MM.1S (cell line): Measurements from ENCODE around the gene COL5A1.

Source experiments
- DNase-seq: peaks from one replicate; pipeline ENCODE4 v3.0.0-alpha.2; 2015
- H2AFZ ChIP-seq: fragments of 300-600 bp; sonication (generic); 2 replicates; pipeline ENCODE4 v1.6.0; 2016; ENCODE audit warnings: antibody characterized with exemption, low read length
- H3F3A ChIP-seq: fragments of 300-600 bp; sonication (generic); 2 replicates; pipeline ENCODE4 v1.6.1; 2016; ENCODE audit warnings: mild to moderate bottlenecking, antibody characterized with exemption, low read length, moderate library complexity, mixed read lengths; ENCODE audit not compliant: insufficient read depth
- H3K27ac ChIP-seq: fragments of 300-600 bp; sonication (generic); 2 replicates; pipeline ENCODE4 v1.5.1; 2016; ENCODE audit warnings: mild to moderate bottlenecking, low read length
- H3K27me3 ChIP-seq: fragments of 300-600 bp; sonication (generic); replicated peaks from 2 replicates; pipeline ENCODE4 v1.6.0; 2016; ENCODE audit warnings: low read length; ENCODE audit not compliant: insufficient read depth
- H3K36me3 ChIP-seq: fragments of 300-600 bp; sonication (generic); replicated peaks from 2 replicates; pipeline ENCODE4 v1.6.1; 2016; ENCODE audit warnings: mild to moderate bottlenecking, low read length, mixed read lengths; ENCODE audit not compliant: insufficient read depth
- H3K4me1 ChIP-seq: fragments of 300-600 bp; sonication (generic); 2 replicates; pipeline ENCODE4 v1.6.1; 2016; ENCODE audit warnings: low read length, mixed read lengths
- H3K4me2 ChIP-seq: fragments of 300-600 bp; sonication (generic); 2 replicates; pipeline ENCODE4 v1.6.0; 2016; ENCODE audit warnings: low read depth, low read length
- H3K4me3 ChIP-seq: fragments of 300-600 bp; sonication (generic); 2 replicates; pipeline ENCODE4 v1.5.1; 2016; ENCODE audit warnings: low read length, mixed read lengths
- H3K79me2 ChIP-seq: fragments of 300-600 bp; sonication (generic); 2 replicates; pipeline ENCODE4 v1.6.1; 2016; ENCODE audit warnings: mixed run types, low read length, mixed read lengths
- H3K9ac ChIP-seq: fragments of 300-600 bp; sonication (generic); 2 replicates; pipeline ENCODE4 v1.6.1; 2016; ENCODE audit warnings: low read length, mixed read lengths
- H3K9me2 ChIP-seq: fragments of 300-600 bp; sonication (generic); replicated peaks from 2 replicates; pipeline ENCODE4 v1.6.1; 2016; ENCODE audit warnings: mild to moderate bottlenecking, low read length, mixed read lengths; ENCODE audit not compliant: insufficient read depth
- H3K9me3 ChIP-seq: fragments of 300-600 bp; sonication (generic); replicated peaks from 2 replicates; pipeline ENCODE4 v1.6.1; 2016; ENCODE audit warnings: mild to moderate bottlenecking, low read length, mixed read lengths; ENCODE audit not compliant: insufficient read depth
- H4K20me1 ChIP-seq: fragments of 300-600 bp; sonication (generic); 2 replicates; pipeline ENCODE4 v1.6.1; 2016; ENCODE audit warnings: mild to moderate bottlenecking, low read length, moderate library complexity, mixed read lengths; ENCODE audit not compliant: insufficient read depth
- EZH2 ChIP-seq: fragments of 300-600 bp; sonication (generic); optimal IDR thresholded peaks from 2 replicates; pipeline ENCODE3; 2017; ENCODE audit warnings: low read depth, mild to moderate bottlenecking, antibody characterized with exemption, low read length, mixed read lengths
- EZH2phosphoT487 ChIP-seq: fragments of 300-600 bp; sonication (generic); IDR thresholded peaks from 2 replicates; pipeline ENCODE4 v1.6.1; 2018; ENCODE audit warnings: antibody characterized with exemption, low read length
- TF ChIP-seq, protein P1 (sequence below): fragments of 300-600 bp; sonication (generic); IDR thresholded peaks from 2 replicates; pipeline ENCODE4 v1.5.1; 2016; ENCODE audit warnings: antibody characterized with exemption, low read length, mixed read lengths

COL5A1 gene

GRCh38 chr9:134707731-134708671, 66.4 kb downstream of the COL5A1 start:
- Histone ChIP-seq H3K9me3 (no peaks in the 10 kb centered on the region), H3K79me2 (no peaks in the 10 kb centered on the region), H3K9ac (no peak overlapping the region), H3K27me3 (peaks cover 71% of the 10 kb centered on the region), H3K4me3 (no peak overlapping the region), H4K20me1 (no peaks in the 10 kb centered on the region), H3K36me3 (no peaks in the 10 kb centered on the region), H2AFZ (no peak overlapping the region), H3K4me1 (no peaks in the 10 kb centered on the region), H3F3A (no peaks in the 10 kb centered on the region), H3K4me2 (no peak overlapping the region), H3K9me2 (no peaks in the 10 kb centered on the region), H3K27ac (no peak overlapping the region)
- no peak for TF ChIP-seq EZH2phosphoT487
- TF ChIP-seq, protein P1, sequence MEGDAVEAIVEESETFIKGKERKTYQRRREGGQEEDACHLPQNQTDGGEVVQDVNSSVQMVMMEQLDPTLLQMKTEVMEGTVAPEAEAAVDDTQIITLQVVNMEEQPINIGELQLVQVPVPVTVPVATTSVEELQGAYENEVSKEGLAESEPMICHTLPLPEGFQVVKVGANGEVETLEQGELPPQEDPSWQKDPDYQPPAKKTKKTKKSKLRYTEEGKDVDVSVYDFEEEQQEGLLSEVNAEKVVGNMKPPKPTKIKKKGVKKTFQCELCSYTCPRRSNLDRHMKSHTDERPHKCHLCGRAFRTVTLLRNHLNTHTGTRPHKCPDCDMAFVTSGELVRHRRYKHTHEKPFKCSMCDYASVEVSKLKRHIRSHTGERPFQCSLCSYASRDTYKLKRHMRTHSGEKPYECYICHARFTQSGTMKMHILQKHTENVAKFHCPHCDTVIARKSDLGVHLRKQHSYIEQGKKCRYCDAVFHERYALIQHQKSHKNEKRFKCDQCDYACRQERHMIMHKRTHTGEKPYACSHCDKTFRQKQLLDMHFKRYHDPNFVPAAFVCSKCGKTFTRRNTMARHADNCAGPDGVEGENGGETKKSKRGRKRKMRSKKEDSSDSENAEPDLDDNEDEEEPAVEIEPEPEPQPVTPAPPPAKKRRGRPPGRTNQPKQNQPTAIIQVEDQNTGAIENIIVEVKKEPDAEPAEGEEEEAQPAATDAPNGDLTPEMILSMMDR = no peak
- TF ChIP-seq EZH2 = no peak
- DNase-seq = no peak

DNA sequence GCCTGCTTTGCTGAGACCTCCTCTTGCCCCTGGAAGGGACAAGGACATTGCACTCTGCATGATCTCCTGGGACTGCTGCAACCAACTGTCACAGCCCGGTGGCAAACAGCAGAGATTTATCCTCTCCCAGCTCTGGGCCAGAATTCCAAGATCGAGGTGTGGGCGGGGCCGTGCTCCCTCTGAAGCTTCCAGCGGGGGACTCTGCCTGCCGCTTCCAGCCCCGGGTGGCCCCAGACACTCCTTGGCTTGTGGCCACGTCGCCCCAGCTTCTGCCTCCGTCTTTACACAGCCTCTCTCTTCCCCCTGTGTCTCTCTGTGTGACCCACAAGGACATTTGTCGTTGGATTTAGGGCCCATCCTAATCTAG, 67.1 kb downstream of the COL5A1 start:
- Histone ChIP-seq H3F3A (no peaks in the 10 kb centered on the region), H3K27ac (no peak overlapping the region), H3K36me3 (no peaks in the 10 kb centered on the region), H3K4me2 (no peak overlapping the region), H3K9me3 (no peaks in the 10 kb centered on the region), H3K27me3 (peaks cover 70% of the 10 kb centered on the region), H3K9ac (no peak overlapping the region), H4K20me1 (no peaks in the 10 kb centered on the region), H2AFZ (no peak overlapping the region), H3K4me1 (no peaks in the 10 kb centered on the region), H3K9me2 (no peaks in the 10 kb centered on the region), H3K4me3 (no peak overlapping the region), H3K79me2 (no peaks in the 10 kb centered on the region)
- no peak for DNase-seq
- TF ChIP-seq EZH2phosphoT487 (no peak), EZH2 (no peak)
- TF ChIP-seq, protein P1 = no peak

DNA sequence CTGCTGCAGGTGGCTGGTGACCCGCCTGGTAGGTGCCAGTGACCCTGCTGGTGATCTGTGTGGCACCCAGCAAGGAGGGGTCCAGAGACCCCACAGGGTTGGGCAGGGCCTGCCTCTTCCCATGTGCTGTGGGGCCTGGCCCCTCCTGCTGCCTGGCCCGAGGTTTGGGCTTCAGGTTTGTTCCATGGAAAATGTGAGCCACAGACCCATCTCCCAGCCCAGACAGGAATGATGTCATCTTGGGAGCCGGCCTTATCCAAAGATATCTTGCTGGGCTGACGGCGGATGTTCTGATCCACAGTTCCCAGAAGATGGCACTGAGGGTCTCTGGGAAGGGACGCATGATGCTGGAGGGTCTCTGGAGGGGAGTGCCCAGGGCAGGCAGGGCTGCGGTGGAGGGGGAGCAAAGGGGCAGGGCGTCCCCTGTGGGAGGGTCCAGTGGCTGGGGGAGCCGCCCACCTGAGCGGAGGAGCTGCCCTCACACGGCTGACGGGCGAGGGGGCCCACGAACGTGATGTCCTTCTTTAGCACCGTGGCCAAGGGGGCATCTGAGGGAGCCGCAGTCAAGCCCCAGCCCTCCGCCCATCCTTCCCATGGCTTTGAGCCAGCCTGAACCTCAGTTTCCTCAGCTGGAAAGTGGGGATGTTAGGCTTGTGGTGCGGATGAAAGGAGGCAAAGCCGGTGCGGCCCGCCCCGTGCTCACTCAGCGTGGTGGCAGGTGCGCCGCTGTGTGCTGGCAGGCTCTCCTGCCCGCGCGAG, 68.1 kb downstream of the COL5A1 start:
- no peak overlapping the region for H3K4me2 ChIP-seq
- H3K27ac ChIP-seq = no peak overlapping the region
- no peaks in the 10 kb centered on the region for H3K9me3 ChIP-seq
- H4K20me1 ChIP-seq = no peaks in the 10 kb centered on the region
- H3K27me3 ChIP-seq = peaks cover 68% of the 10 kb centered on the region
- H3F3A ChIP-seq = no peaks in the 10 kb centered on the region
- DNase-seq = no peak
- no peaks in the 10 kb centered on the region for H3K9me2 ChIP-seq
- no peak overlapping the region for H3K4me3 ChIP-seq
- H3K4me1 ChIP-seq = no peaks in the 10 kb centered on the region
- H3K36me3 ChIP-seq = no peaks in the 10 kb centered on the region
- H3K9ac ChIP-seq = no peak overlapping the region
- no peaks in the 10 kb centered on the region for H3K79me2 ChIP-seq
- TF ChIP-seq EZH2phosphoT487 (no peak), EZH2 (no peak)
- TF ChIP-seq, protein P1 = no peak
- H2AFZ ChIP-seq = no peak overlapping the region
